Mammary epithelial cell (primary cell): ENCODE results near the gene MED12L.

Experiments
- EZH2 ChIP-seq: IDR thresholded peaks from 2 replicates; pipeline ENCODE4 v1.6.1; 2012; ENCODE audit warnings: low read length, inconsistent platforms, borderline replicate concordance
- TF ChIP-seq, protein P1 (sequence below), 2 donors: IDR thresholded peaks in 1 of 2; conservative IDR thresholded peaks in 1 of 2; 2 replicates each; pipeline ENCODE4 v1.5.1; 2011 to 2012; ENCODE audit warnings: inconsistent platforms in 2 of 2, low read length in 2 of 2, mild to moderate bottlenecking in 2 of 2, control low read depth in 1 of 2, low read depth in 1 of 2; ENCODE audit not compliant: insufficient read depth in 1 of 2; ENCODE audit errors: extremely low read depth in 1 of 2

DNA sequence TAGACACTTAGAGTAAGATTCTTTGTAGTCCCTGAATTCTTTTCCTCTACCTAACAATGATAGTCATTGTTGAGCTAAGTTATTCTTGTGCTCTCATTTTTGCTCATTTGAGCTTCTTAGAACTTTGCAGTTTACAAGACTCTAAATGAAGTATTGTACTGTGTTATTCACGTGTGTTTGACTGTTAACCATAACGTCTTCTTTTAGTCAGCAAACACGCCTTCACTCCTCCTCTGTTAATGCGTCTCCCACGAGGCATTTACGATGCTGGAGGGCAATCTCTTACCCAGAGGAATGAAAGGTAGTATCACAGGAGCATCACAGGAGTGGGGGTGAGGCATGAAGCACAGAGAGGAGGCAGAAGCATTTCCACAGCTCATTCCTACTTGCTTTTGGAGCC lies 207.7 kb downstream of the MED12L start:
- TF ChIP-seq, protein P1, sequence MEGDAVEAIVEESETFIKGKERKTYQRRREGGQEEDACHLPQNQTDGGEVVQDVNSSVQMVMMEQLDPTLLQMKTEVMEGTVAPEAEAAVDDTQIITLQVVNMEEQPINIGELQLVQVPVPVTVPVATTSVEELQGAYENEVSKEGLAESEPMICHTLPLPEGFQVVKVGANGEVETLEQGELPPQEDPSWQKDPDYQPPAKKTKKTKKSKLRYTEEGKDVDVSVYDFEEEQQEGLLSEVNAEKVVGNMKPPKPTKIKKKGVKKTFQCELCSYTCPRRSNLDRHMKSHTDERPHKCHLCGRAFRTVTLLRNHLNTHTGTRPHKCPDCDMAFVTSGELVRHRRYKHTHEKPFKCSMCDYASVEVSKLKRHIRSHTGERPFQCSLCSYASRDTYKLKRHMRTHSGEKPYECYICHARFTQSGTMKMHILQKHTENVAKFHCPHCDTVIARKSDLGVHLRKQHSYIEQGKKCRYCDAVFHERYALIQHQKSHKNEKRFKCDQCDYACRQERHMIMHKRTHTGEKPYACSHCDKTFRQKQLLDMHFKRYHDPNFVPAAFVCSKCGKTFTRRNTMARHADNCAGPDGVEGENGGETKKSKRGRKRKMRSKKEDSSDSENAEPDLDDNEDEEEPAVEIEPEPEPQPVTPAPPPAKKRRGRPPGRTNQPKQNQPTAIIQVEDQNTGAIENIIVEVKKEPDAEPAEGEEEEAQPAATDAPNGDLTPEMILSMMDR (conservative IDR thresholded peaks at IDR 0.05 in 1 of 2, IDR thresholded peaks at IDR 0.05 in 1 of 2; ENCODE audit: extremely low read depth in 1 of 2, insufficient read depth in 1 of 2, low read depth in 1 of 2, low read length in 2 of 2), result no peak
- TF ChIP-seq EZH2, result no peak
